Vagina (tissue), 2 donors: ENCODE measurements around the gene RPE65. TPM values are rescaled to one million over a fixed set of nuclear protein-coding genes. Genes with fewer than 3 reads are reported as not detected.
"Not testable (repeated sequence)": the region's sequence is repeated elsewhere in the genome, so short reads cannot be mapped to it uniquely, and the experiment has no call there.

ENCODE experiments used
- DNase-seq, 2 donors: peaks; one replicate each; pipeline ENCODE4 v3.0.0-alpha.2; 2017; ENCODE audit errors: extremely low spot score in 2 of 2
- H3K27ac ChIP-seq: fragments of 200-600 bp; sonication (generic); one replicate; pipeline ENCODE4 v1.5.1; 2019
- H3K27me3 ChIP-seq: fragments of 200-600 bp; sonication (generic); one replicate; pipeline ENCODE4 v1.5.1; 2019
- H3K36me3 ChIP-seq, 2 donors: fragments of 200-600 bp; sonication (generic); one replicate each; pipeline ENCODE4 v1.5.1; 2017 to 2019
- H3K4me1 ChIP-seq: fragments of 200-600 bp; sonication (generic); one replicate; pipeline ENCODE4 v1.5.1; 2019
- H3K4me3 ChIP-seq, 2 donors: fragments of 200-600 bp; sonication (generic); 1 replicate in 1 of 2; 2 replicates in 1 of 2; pipeline ENCODE4 v1.5.1; 2016 to 2019
- H3K9me3 ChIP-seq: fragments of 200-600 bp; sonication (generic); one replicate; pipeline ENCODE4 v1.5.1; 2019
- CTCF ChIP-seq, 3 experiments: fragments of 450-650 bp in 2 of 3; fragments of 200-600 bp in 1 of 3; sonication (generic) in 1 of 3; IDR thresholded peaks; one replicate each; pipeline ENCODE4 v1.5.1; 2017 to 2019; ENCODE audit warnings: antibody characterized with exemption in 3 of 3, mild to moderate bottlenecking in 2 of 3, moderate library complexity in 2 of 3
- POLR2A ChIP-seq, 2 donors: fragments of 450-650 bp; IDR thresholded peaks; one replicate each; pipeline ENCODE4 v1.6.1; 2017; ENCODE audit warnings: antibody characterized with exemption in 2 of 2, mild to moderate bottlenecking in 2 of 2, moderate library complexity in 2 of 2
- POLR2AphosphoS5 ChIP-seq, 2 donors: sonication (generic); formaldehyde crosslinking; IDR thresholded peaks; one replicate each; pipeline ENCODE4 v1.9.0; 2017; ENCODE audit warnings: antibody characterized with exemption in 2 of 2, mild to moderate bottlenecking in 2 of 2, low read depth in 1 of 2; ENCODE audit not compliant: insufficient read depth in 1 of 2
- intact Hi-C: fragments of 100-400 bp; cut with DNase I; formaldehyde crosslinking; loops from one replicate; pipeline ENCODE4 v1.15.1; 2023
- total RNA-seq: library from RNA; depleted of rRNA; stranded (reverse); fragments of >200 nt; gene quantifications from one replicate; pipeline ENCODE4 v1.2.3, GENCODE V29; 2016

The RPE65 gene
- total RNA-seq, 1 donor from 2014 or later: not detected

GRCh38 chr1:68493193-68493592 is 43.4 kb upstream of the RPE65 start:
- Histone ChIP-seq H3K4me1 (peaks cover 9% of the 10 kb centered on the region), H3K4me3 (no peak overlapping the region), H3K36me3 (no peaks in the 10 kb centered on the region), H3K9me3 (no peaks in the 10 kb centered on the region), H3K27me3 (no peaks in the 10 kb centered on the region), H3K27ac (no peak overlapping the region)
- DNase-seq: no peak
- intact Hi-C loops: no loop called here
- no peak for TF ChIP-seq CTCF (IDR thresholded peaks at IDR 0.05)
- TF ChIP-seq POLR2A (IDR thresholded peaks at IDR 0.05): no peak
- no peak for TF ChIP-seq POLR2AphosphoS5 (IDR thresholded peaks at IDR 0.05; ENCODE audit: insufficient read depth in 1 of 2, low read depth in 1 of 2)

- H3K4me1 ChIP-seq, H3K27me3 ChIP-seq, H3K27ac ChIP-seq, DNase-seq, H3K9me3 ChIP-seq, intact Hi-C loops, H3K4me3 ChIP-seq, H3K36me3 ChIP-seq: not testable (repeated sequence)
Observed at GRCh38 chr1:68492255-68492654, 42.5 kb upstream of the RPE65 start.

- TF ChIP-seq POLR2AphosphoS5 (IDR thresholded peaks at IDR 0.05; ENCODE audit: insufficient read depth in 1 of 2, low read depth in 1 of 2): no peak
- no peak for TF ChIP-seq POLR2A (IDR thresholded peaks at IDR 0.05)
- no peak for TF ChIP-seq CTCF (IDR thresholded peaks at IDR 0.05)
- H3K36me3 ChIP-seq: no peaks in the 10 kb centered on the region
- intact Hi-C loops: no loop called here
Observed at GRCh38 chr1:68490046-68490651, 40.4 kb upstream of the RPE65 start.

GRCh38 chr1:68485431-68486022 is 35.8 kb upstream of the RPE65 start:
- H3K4me1 ChIP-seq: no peaks in the 10 kb centered on the region
- H3K27me3 ChIP-seq: no peaks in the 10 kb centered on the region
- no peak for DNase-seq
- H3K9me3 ChIP-seq: no peaks in the 10 kb centered on the region
- H3K4me3 ChIP-seq: no peak overlapping the region
- no peaks in the 10 kb centered on the region for H3K36me3 ChIP-seq
- TF ChIP-seq POLR2AphosphoS5 (IDR thresholded peaks at IDR 0.05; ENCODE audit: insufficient read depth in 1 of 2, low read depth in 1 of 2) (no peak), POLR2A (IDR thresholded peaks at IDR 0.05) (no peak), CTCF (IDR thresholded peaks at IDR 0.05) (no peak)
- no peak overlapping the region for H3K27ac ChIP-seq
- intact Hi-C loops: no loop called here

More at GRCh38 chr1:68490046-68490651, 40.4 kb upstream of the RPE65 start:
- Histone ChIP-seq H3K4me3 (no peak overlapping the region), H3K9me3 (no peaks in the 10 kb centered on the region), H3K4me1 (no peaks in the 10 kb centered on the region), H3K27me3 (no peaks in the 10 kb centered on the region), H3K27ac (no peak overlapping the region)
- no peak for DNase-seq

DNA sequence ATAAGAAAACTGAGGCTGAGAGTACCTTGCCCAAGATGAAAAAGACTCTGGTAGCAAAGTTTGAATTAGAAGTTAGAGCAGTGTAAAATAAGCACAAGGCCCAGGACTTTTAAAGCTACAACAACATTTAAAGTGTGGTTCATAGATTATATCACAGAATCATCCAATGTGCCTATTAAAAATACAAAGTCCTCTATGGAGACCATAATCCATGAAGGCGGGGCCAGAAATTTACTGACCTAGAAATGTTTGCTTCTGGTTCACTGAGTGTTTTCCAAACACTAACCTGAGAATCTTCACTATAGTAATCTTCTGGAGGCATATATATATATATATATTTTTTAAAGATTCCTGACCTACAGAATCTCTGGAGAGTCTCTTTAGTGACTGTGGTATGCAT is 34.9 kb upstream of the RPE65 start:
- Histone ChIP-seq H3K27ac (no peak overlapping the region), H3K4me1 (no peaks in the 10 kb centered on the region), H3K4me3 (no peak overlapping the region), H3K27me3 (no peaks in the 10 kb centered on the region), H3K9me3 (no peaks in the 10 kb centered on the region), H3K36me3 (no peaks in the 10 kb centered on the region)
- TF ChIP-seq POLR2AphosphoS5 (IDR thresholded peaks at IDR 0.05; ENCODE audit: insufficient read depth in 1 of 2, low read depth in 1 of 2) (no peak), POLR2A (IDR thresholded peaks at IDR 0.05) (no peak), CTCF (IDR thresholded peaks at IDR 0.05) (no peak)
- no peak for DNase-seq
- intact Hi-C loops: no loop called here
